IMR-90 (cell line): ENCODE data around the gene CHRFAM7A. TPM values are rescaled to one million over a fixed set of nuclear protein-coding genes. Genes with fewer than 3 reads are reported as not detected.
"Not testable (repeated sequence)": the region's sequence is repeated elsewhere in the genome, so short reads cannot be mapped to it uniquely, and the experiment has no call there.

Source experiments
- ATAC-seq: fragments of 200-7000 bp; cut with Tn5 transposase; 2 replicates; pipeline ENCODE4 v1.9.1; 2020; ENCODE audit warnings: low read depth, mild to moderate bottlenecking, moderate library complexity
- BruUV-seq: library from RNA; stranded (reverse); fragments of 400-500 nt; replicated peaks from 2 replicates; lab custom pipeline; 2021; lab: Mats Ljungman, UMichigan
- CTCF ChIA-PET: fragments of 300-600 bp; formaldehyde crosslinking; extraction: SDS; loops from one replicate; lab custom pipeline; 2021; ENCODE audit warnings: antibody characterized with exemption; lab: Yijun Ruan, JAX
- POLR2A ChIA-PET: fragments of 300-600 bp; sonication (Branson Sonifier 250); formaldehyde crosslinking; loops from one replicate; lab custom pipeline; 2022; ENCODE audit warnings: antibody characterized with exemption; ENCODE audit not compliant: unreplicated experiment; lab: Charles Lee
- DNase-seq: peaks from one replicate; pipeline ENCODE4 v3.0.0; 2013
- H2AFZ ChIP-seq: replicated peaks from 2 replicates; pipeline ENCODE3; 2013; ENCODE audit warnings: low read length, mild to moderate bottlenecking; ENCODE audit not compliant: poor library complexity
- H2AK5ac ChIP-seq: 2 replicates; pipeline ENCODE4 v1.6.1; 2013; ENCODE audit warnings: low read depth, low read length, inconsistent platforms
- H2AK9ac ChIP-seq: replicated peaks from 2 replicates; pipeline ENCODE3; 2013; ENCODE audit warnings: mild to moderate bottlenecking, low read depth, low read length, moderate library complexity; ENCODE audit not compliant: poor library complexity
- H2BK120ac ChIP-seq: 2 replicates; pipeline ENCODE4 v1.6.1; 2013; ENCODE audit warnings: low read depth, low read length, inconsistent platforms
- H2BK15ac ChIP-seq: 3 replicates; pipeline ENCODE4 v1.6.1; 2013; ENCODE audit warnings: low read depth, low read length, inconsistent platforms
- H2BK20ac ChIP-seq: 2 replicates; pipeline ENCODE4 v1.6.1; 2013; ENCODE audit warnings: low read depth, mild to moderate bottlenecking, inconsistent platforms, low read length, moderate library complexity
- H2BK5ac ChIP-seq: 2 replicates; pipeline ENCODE4 v1.6.1; 2013; ENCODE audit warnings: mild to moderate bottlenecking, low read depth, low read length, inconsistent platforms; ENCODE audit not compliant: poor library complexity, severe bottlenecking
- H3K14ac ChIP-seq: replicated peaks from 2 replicates; pipeline ENCODE4 v1.6.1; 2013; ENCODE audit warnings: low read depth, low read length, inconsistent platforms
- H3K18ac ChIP-seq: 2 replicates; pipeline ENCODE4 v1.6.1; 2013; ENCODE audit warnings: low read depth, low read length, control low read depth
- H3K23ac ChIP-seq: 2 replicates; pipeline ENCODE4 v1.6.1; 2013; ENCODE audit warnings: low read depth, low read length, inconsistent platforms
- H3K27ac ChIP-seq: 2 replicates; pipeline ENCODE4 v1.5.1; 2013; ENCODE audit warnings: mild to moderate bottlenecking, control low read depth, low read length; ENCODE audit not compliant: insufficient read depth
- H3K27me3 ChIP-seq: 2 replicates; pipeline ENCODE4 v1.6.1; 2013; ENCODE audit warnings: low read length; ENCODE audit not compliant: control insufficient read depth, insufficient read depth
- H3K36me3 ChIP-seq: 2 replicates; pipeline ENCODE4 v1.6.1; 2013; ENCODE audit warnings: low read length, mixed read lengths; ENCODE audit not compliant: control insufficient read depth, insufficient read depth
- H3K4ac ChIP-seq: 2 replicates; pipeline ENCODE4 v1.6.1; 2013; ENCODE audit warnings: low read depth, low read length, inconsistent platforms
- H3K4me1 ChIP-seq: 2 replicates; pipeline ENCODE4 v1.6.1; 2013; ENCODE audit warnings: low read length, mixed read lengths; ENCODE audit not compliant: control insufficient read depth, insufficient read depth
- H3K4me2 ChIP-seq: 2 replicates; pipeline ENCODE4 v1.6.1; 2013; ENCODE audit warnings: low read depth, mild to moderate bottlenecking, control low read depth, low read length, moderate library complexity
- H3K4me3 ChIP-seq: 2 replicates; pipeline ENCODE4 v1.5.1; 2013; ENCODE audit warnings: low read depth, mild to moderate bottlenecking, control low read depth, low read length, moderate library complexity; ENCODE audit not compliant: insufficient read depth
- H3K56ac ChIP-seq: 2 replicates; pipeline ENCODE4 v1.6.1; 2013; ENCODE audit warnings: low read length, inconsistent platforms; ENCODE audit not compliant: insufficient read depth; ENCODE audit errors: extremely low read depth
- H3K79me1 ChIP-seq, 2 experiments: 2 replicates each; pipeline ENCODE4 v1.6.1; 2013; ENCODE audit warnings: low read length in 2 of 2, inconsistent platforms in 1 of 2, low read depth in 1 of 2
- H3K9ac ChIP-seq: 2 replicates; pipeline ENCODE4 v1.6.1; 2013; ENCODE audit warnings: low read depth, low read length, control low read depth
- H3K9me1 ChIP-seq: 2 replicates; pipeline ENCODE4 v1.6.1; 2013; ENCODE audit warnings: low read length, inconsistent platforms; ENCODE audit not compliant: insufficient read depth
- H3K9me3 ChIP-seq: 2 replicates; pipeline ENCODE4 v1.6.1; 2013; ENCODE audit warnings: low read length; ENCODE audit not compliant: control insufficient read depth, insufficient read depth
- H4K20me1 ChIP-seq: 2 replicates; pipeline ENCODE4 v1.6.1; 2013; ENCODE audit warnings: low read length, inconsistent platforms; ENCODE audit not compliant: insufficient read depth
- H4K5ac ChIP-seq: 2 replicates; pipeline ENCODE4 v1.6.1; 2013; ENCODE audit warnings: mild to moderate bottlenecking, low read depth, low read length, control low read depth
- H4K8ac ChIP-seq, 2 experiments: 2 replicates each; pipeline ENCODE4 v1.6.1; 2013; ENCODE audit warnings: low read depth in 2 of 2, low read length in 2 of 2, control low read depth in 1 of 2, inconsistent platforms in 1 of 2
- H4K91ac ChIP-seq: 2 replicates; pipeline ENCODE4 v1.6.1; 2013; ENCODE audit warnings: low read depth, low read length, inconsistent platforms; ENCODE audit not compliant: insufficient read depth
- WGBS, 2 experiments: methylation state at CpG; one replicate each; pipeline versions ENCODE4 v1.1.5 to v1.1.7; 2013; ENCODE audit warnings: missing lambda C conversion rate in 2 of 2; ENCODE audit not compliant: insufficient read length in 1 of 2; ENCODE audit errors: extremely low coverage in 2 of 2; 5-methylcytosine and 5-hydroxymethylcytosine counted together
- dilution Hi-C: fragments of 300-500 bp; cut with HindIII; formaldehyde crosslinking; loops from one replicate; pipeline ENCODE4 v1.14.3; 2018; ENCODE audit warnings: low sequenced_read_pairs; ENCODE audit not compliant: unreplicated experiment
- in situ Hi-C: fragments of 300-500 bp; cut with MboI; formaldehyde crosslinking; loops from 3 replicates; pipeline ENCODE4 v1.14.3; 2019; ENCODE audit warnings: low sequenced_read_pairs, inconsistent platforms, mixed read lengths
- intact Hi-C: fragments of 100-400 bp; cut with micrococcal nuclease; formaldehyde crosslinking; loops from 2 replicates; pipeline ENCODE4 v1.10.0; 2022
- polyA plus RNA-seq, 3 experiments: library from polyadenylated mRNA; depleted of rRNA; stranded (reverse); fragments of >200 nt; gene quantifications; 2 replicates each; pipeline ENCODE4 v1.2.3, GENCODE V29; 2012; ENCODE audit warnings: low replicate concordance in 1 of 3
- total RNA-seq: library from RNA; depleted of rRNA; stranded (reverse); fragments of >200 nt; gene quantifications from 2 replicates; pipeline ENCODE4 v1.2.3, GENCODE V29; 2012

The CHRFAM7A gene
- total and polyA plus RNA-seq, 2 of the 4 experiments (the other 2 are of a cell fraction), result 0.18 TPM; not detected in 1

GRCh38 chr15:30435878-30436277, 42.5 kb upstream of the CHRFAM7A start:
- BruUV-seq, DNase-seq, CTCF ChIA-PET, H3K79me1 ChIP-seq, H4K5ac ChIP-seq, H3K56ac ChIP-seq, H3K4me1 ChIP-seq, H2AK5ac ChIP-seq, H4K91ac ChIP-seq, H4K8ac ChIP-seq, H2BK20ac ChIP-seq, in situ Hi-C loops, H3K14ac ChIP-seq, H3K27me3 ChIP-seq, H3K9ac ChIP-seq, H3K9me3 ChIP-seq, ATAC-seq, H2AK9ac ChIP-seq, H3K4ac ChIP-seq, H2BK120ac ChIP-seq, H3K27ac ChIP-seq, dilution Hi-C loops, H2AFZ ChIP-seq, H2BK15ac ChIP-seq, H3K36me3 ChIP-seq, H3K23ac ChIP-seq, POLR2A ChIA-PET, H2BK5ac ChIP-seq, H3K4me2 ChIP-seq, H3K18ac ChIP-seq, H4K20me1 ChIP-seq, H3K9me1 ChIP-seq, intact Hi-C loops, H3K4me3 ChIP-seq: not testable (repeated sequence)
- WGBS, 2 experiments, result no CpG with 5 or more reads among the region's 5 CpGs

GRCh38 chr15:30420723-30421122, 27.4 kb upstream of the CHRFAM7A start:
- H3K4me3 ChIP-seq, H2BK5ac ChIP-seq, BruUV-seq, H3K18ac ChIP-seq, H3K23ac ChIP-seq, in situ Hi-C loops, CTCF ChIA-PET, ATAC-seq, H3K4me1 ChIP-seq, H3K36me3 ChIP-seq, H2AK9ac ChIP-seq, H3K56ac ChIP-seq, H2BK20ac ChIP-seq, H2BK15ac ChIP-seq, H3K9ac ChIP-seq, H2AFZ ChIP-seq, H3K27ac ChIP-seq, H3K4ac ChIP-seq, H4K5ac ChIP-seq, H2BK120ac ChIP-seq, H3K9me3 ChIP-seq, dilution Hi-C loops, H4K20me1 ChIP-seq, intact Hi-C loops, H3K27me3 ChIP-seq, H3K4me2 ChIP-seq, H4K91ac ChIP-seq, H2AK5ac ChIP-seq, H3K79me1 ChIP-seq, H4K8ac ChIP-seq, DNase-seq, POLR2A ChIA-PET, H3K14ac ChIP-seq, H3K9me1 ChIP-seq: not testable (repeated sequence)
- no CpG with 5 or more reads among the region's 6 CpGs for WGBS, 2 experiments
